OCI-LY7 (cell line): ENCODE data around the gene RAB3GAP2. TPM values are rescaled to one million over a fixed set of nuclear protein-coding genes. Genes with fewer than 3 reads are reported as not detected.

Experiments
- BruUV-seq: library from RNA; stranded (reverse); fragments of 400-500 nt; replicated peaks from 2 replicates; lab custom pipeline; 2021; lab: Mats Ljungman, UMichigan
- CTCF ChIA-PET: fragments of 300-600 bp; sonication (Branson Sonifier 250); formaldehyde crosslinking; loops from one replicate; lab custom pipeline; 2022; ENCODE audit warnings: antibody characterized with exemption; ENCODE audit not compliant: unreplicated experiment; lab: Charles Lee
- POLR2A ChIA-PET: fragments of 300-600 bp; sonication (Branson Sonifier 250); formaldehyde crosslinking; loops from one replicate; lab custom pipeline; 2022; ENCODE audit warnings: antibody characterized with exemption; lab: Charles Lee
- DNase-seq: peaks from one replicate; pipeline ENCODE4 v3.0.0-alpha.2; 2015; ENCODE audit warnings: low spot score
- H2AFZ ChIP-seq: fragments of 200-600 bp; sonication (generic), shearing (Covaris generic); 2 replicates; pipeline ENCODE4 v1.6.1; 2014; ENCODE audit warnings: mild to moderate bottlenecking, antibody characterized with exemption, low read length, moderate library complexity
- H3K27ac ChIP-seq: fragments of 200-600 bp; sonication (generic); 2 replicates; pipeline ENCODE4 v1.5.1; 2014; ENCODE audit warnings: mixed run types, low read depth, mild to moderate bottlenecking, moderate library complexity, low read length, inconsistent platforms; ENCODE audit not compliant: poor library complexity, severe bottlenecking
- H3K36me3 ChIP-seq: fragments of 200-600 bp; sonication (generic); 2 replicates; pipeline ENCODE4 v1.6.1; 2014; ENCODE audit warnings: mild to moderate bottlenecking, antibody characterized with exemption, low read length, moderate library complexity, mixed read lengths; ENCODE audit not compliant: insufficient read depth
- H3K4me1 ChIP-seq: fragments of 200-600 bp; sonication (generic); 2 replicates; pipeline ENCODE4 v1.5.1; 2014; ENCODE audit warnings: mild to moderate bottlenecking, low read length; ENCODE audit not compliant: insufficient read depth, poor library complexity, severe bottlenecking
- H3K4me2 ChIP-seq: fragments of 200-600 bp; sonication (generic); 2 replicates; pipeline ENCODE4 v1.6.1; 2014; ENCODE audit warnings: mild to moderate bottlenecking, low read length
- H3K4me3 ChIP-seq: fragments of 200-600 bp; sonication (generic); 2 replicates; pipeline ENCODE4 v1.5.1; 2014; ENCODE audit warnings: mild to moderate bottlenecking, low read depth, low read length; ENCODE audit not compliant: poor library complexity, severe bottlenecking
- H3K79me2 ChIP-seq: fragments of 200-600 bp; sonication (generic); 2 replicates; pipeline ENCODE4 v1.6.1; 2016; ENCODE audit warnings: low read depth, mild to moderate bottlenecking, low read length, moderate library complexity, mixed read lengths; ENCODE audit not compliant: insufficient read depth
- H3K9me2 ChIP-seq: fragments of 200-600 bp; sonication (generic); 2 replicates; pipeline ENCODE4 v1.6.1; 2016; ENCODE audit warnings: mild to moderate bottlenecking, low read length, mixed read lengths; ENCODE audit not compliant: insufficient read depth
- H3K9me3 ChIP-seq: fragments of 200-600 bp; sonication (generic); 2 replicates; pipeline ENCODE4 v1.6.1; 2014; ENCODE audit warnings: mild to moderate bottlenecking, mixed run types, low read length, mixed read lengths
- H4K20me1 ChIP-seq: fragments of 200-600 bp; sonication (generic); 2 replicates; pipeline ENCODE4 v1.6.1; 2014; ENCODE audit warnings: mild to moderate bottlenecking, antibody characterized with exemption, low read length, moderate library complexity, mixed read lengths; ENCODE audit not compliant: insufficient read depth
- CTCF ChIP-seq: fragments of 200-600 bp; sonication (generic); conservative IDR thresholded peaks from 2 replicates; pipeline ENCODE4 v1.5.1; 2014; ENCODE audit warnings: mild to moderate bottlenecking, antibody characterized with exemption, low read length, moderate library complexity, mixed read lengths
- EZH2phosphoT487 ChIP-seq: fragments of 200-600 bp; sonication (generic); IDR thresholded peaks from 2 replicates; pipeline ENCODE4 v1.6.1; 2018; ENCODE audit warnings: low read depth, borderline replicate concordance, mild to moderate bottlenecking, mixed run types, antibody characterized with exemption, low read length, moderate library complexity, mixed read lengths
- intact Hi-C: fragments of 100-400 bp; cut with micrococcal nuclease; formaldehyde crosslinking; loops from one replicate; pipeline ENCODE4 v1.10.0; 2022; ENCODE audit not compliant: unreplicated experiment
- total RNA-seq, 2 experiments: library from RNA; depleted of rRNA in 1 of 2; stranded (reverse); fragments of >200 nt in 1 of 2; shearing (Covaris generic) in 1 of 2; gene quantifications; 2 replicates each; pipeline ENCODE4 v1.2.3, GENCODE V29; 2014 to 2022

Gene RAB3GAP2
- total RNA-seq, 2 experiments from 2014 or later = 16.9 to 41.1 TPM

GRCh38 chr1:220298470-220299205 is 26.4 kb upstream of the RAB3GAP2 start:
- BruUV-seq = no TSS peak
- H3K9me3 ChIP-seq = no peaks in the 10 kb centered on the region
- H3K27ac ChIP-seq = no peak overlapping the region
- H3K4me2 ChIP-seq = no peak overlapping the region
- ChIA-PET POLR2A (no interaction called here), CTCF (no interaction called here)
- H3K36me3 ChIP-seq = no peaks in the 10 kb centered on the region
- no peak overlapping the region for H3K4me3 ChIP-seq
- H3K79me2 ChIP-seq = no peaks in the 10 kb centered on the region
- H3K9me2 ChIP-seq = no peaks in the 10 kb centered on the region
- intact Hi-C loops = no loop called here
- H3K4me1 ChIP-seq = no peaks in the 10 kb centered on the region
- H4K20me1 ChIP-seq = no peaks in the 10 kb centered on the region
- DNase-seq = no peak
- TF ChIP-seq EZH2phosphoT487 (no peak), CTCF (no peak)
- no peak overlapping the region for H2AFZ ChIP-seq

- BruUV-seq = no TSS peak
- POLR2A ChIA-PET = interaction anchor here (0.6 kb wide), 1 partner anchor 202 kb away, joined by 4 read pairs; no protein-coding TSS in a partner anchor
Observed at GRCh38 chr1:220296981-220297380, 24.7 kb upstream of the RAB3GAP2 start.

More at GRCh38 chr1:220296981-220297380, 24.7 kb upstream of the RAB3GAP2 start:
- Histone ChIP-seq H3K27ac (no peak overlapping the region), H3K9me2 (no peaks in the 10 kb centered on the region), H3K4me2 (no peak overlapping the region), H3K4me3 (no peak overlapping the region), H3K4me1 (no peaks in the 10 kb centered on the region), H4K20me1 (no peaks in the 10 kb centered on the region), H3K79me2 (no peaks in the 10 kb centered on the region), H2AFZ (no peak overlapping the region), H3K9me3 (no peaks in the 10 kb centered on the region), H3K36me3 (no peaks in the 10 kb centered on the region)
- CTCF ChIA-PET = no interaction called here
- TF ChIP-seq CTCF (no peak), EZH2phosphoT487 (no peak)
- DNase-seq = no peak
- intact Hi-C loops = no loop called here
